Measurements from ENCODE around the gene ABCA12. TPM values are rescaled to one million over a fixed set of nuclear protein-coding genes. Genes with fewer than 3 reads are reported as not detected.

ABCA12 gene
- total RNA-seq, 1 experiment from 2014 or later = 1.3 TPM

GRCh38 chr2:215178121-215178520 lies 39.7 kb upstream of the ABCA12 start:
- POLR2A ChIA-PET = no interaction called here
- Histone ChIP-seq H4K20me1 (ENCODE audit: insufficient read depth) (no peaks in the 10 kb centered on the region), H3K27ac (ENCODE audit: low read depth, low read length) (no peak overlapping the region)

More at GRCh38 chr2:215178121-215178520, 39.7 kb upstream of the ABCA12 start:
- Histone ChIP-seq H3K27me3 (ENCODE audit: insufficient read depth, low read length) (no peaks in the 10 kb centered on the region), H3K79me2 (ENCODE audit: insufficient read depth, low read length) (no peaks in the 10 kb centered on the region), H3K4me1 (ENCODE audit: control insufficient read depth in 1 of 2, insufficient read depth in 2 of 2, low read length in 2 of 2) (no peaks in the 10 kb centered on the region), H2AFZ (ENCODE audit: low read depth, low read length, poor library complexity, severe bottlenecking) (no peak overlapping the region), H3K9ac (ENCODE audit: low read length) (no peak overlapping the region), H3K4me3 (replicated peaks in 1 of 2; ENCODE audit: low read depth in 1 of 2, low read length in 2 of 2) (no peak overlapping the region), H3K9me2 (ENCODE audit: insufficient read depth) (no peaks in the 10 kb centered on the region), H3K9me3 (ENCODE audit: control insufficient read depth in 1 of 2, insufficient read depth in 1 of 2, low read depth in 1 of 2, low read length in 2 of 2) (no peaks in the 10 kb centered on the region), H3K4me2 (ENCODE audit: low read length) (no peak overlapping the region), H3K36me3 (ENCODE audit: control insufficient read depth in 1 of 2, insufficient read depth in 2 of 2, low read length in 2 of 2) (no peaks in the 10 kb centered on the region)
- no TSS peak for BruUV-seq (replicated peaks)
- ChIA-PET RAD21 (ENCODE audit: low non-redundant PET in 1 of 2, low total read pairs in 2 of 2, uncharacterized antibody in 2 of 2, unreplicated experiment in 2 of 2) (no interaction called here), CTCF (no interaction called here)
- no peak for ATAC-seq
- intact Hi-C loops (cut with micrococcal nuclease) = no loop called here
- no peak for DNase-seq (ENCODE audit: low read depth, low spot score)
- TF ChIP-seq JUND (IDR thresholded peaks at IDR 0.05) = no peak
- no peak for TF ChIP-seq SP1 (IDR thresholded peaks at IDR 0.05; ENCODE audit: low read depth)
- no peak for TF ChIP-seq ELF1 (IDR thresholded peaks at IDR 0.05; ENCODE audit: borderline replicate concordance, low read depth)
- TF ChIP-seq TCF7L2 (IDR thresholded peaks at IDR 0.05; ENCODE audit: borderline replicate concordance, extremely low read depth, insufficient read depth, insufficient read length) = no peak
- TF ChIP-seq ZFX (IDR thresholded peaks at IDR 0.05) = no peak
- no peak for TF ChIP-seq ATF3 (IDR thresholded peaks at IDR 0.05)
- no peak for TF ChIP-seq POLR2AphosphoS5 (IDR thresholded peaks at IDR 0.05; ENCODE audit: low read depth, low read length)
- TF ChIP-seq REST (IDR thresholded peaks at IDR 0.05; ENCODE audit: low read depth) = no peak
- no peak for TF ChIP-seq FOSL1 (IDR thresholded peaks at IDR 0.05; ENCODE audit: low read depth)
- TF ChIP-seq CBX3 (IDR thresholded peaks at IDR 0.05; ENCODE audit: low read depth) = no peak
- no peak for TF ChIP-seq RAD21 (IDR thresholded peaks at IDR 0.05; ENCODE audit: low read depth)

All from HCT116 (cell line).